NCI-H446 (cell line): ENCODE measurements around the gene PDZK1.
"Not testable (repeated sequence)": the region's sequence is repeated elsewhere in the genome, so short reads cannot be mapped to it uniquely, and the experiment has no call there.

Experiments
- DNase-seq, 2 experiments: peaks; one replicate each; lab custom pipeline; 2025; lab: John Stamatoyannopoulos, UW

Gene PDZK1

DNA sequence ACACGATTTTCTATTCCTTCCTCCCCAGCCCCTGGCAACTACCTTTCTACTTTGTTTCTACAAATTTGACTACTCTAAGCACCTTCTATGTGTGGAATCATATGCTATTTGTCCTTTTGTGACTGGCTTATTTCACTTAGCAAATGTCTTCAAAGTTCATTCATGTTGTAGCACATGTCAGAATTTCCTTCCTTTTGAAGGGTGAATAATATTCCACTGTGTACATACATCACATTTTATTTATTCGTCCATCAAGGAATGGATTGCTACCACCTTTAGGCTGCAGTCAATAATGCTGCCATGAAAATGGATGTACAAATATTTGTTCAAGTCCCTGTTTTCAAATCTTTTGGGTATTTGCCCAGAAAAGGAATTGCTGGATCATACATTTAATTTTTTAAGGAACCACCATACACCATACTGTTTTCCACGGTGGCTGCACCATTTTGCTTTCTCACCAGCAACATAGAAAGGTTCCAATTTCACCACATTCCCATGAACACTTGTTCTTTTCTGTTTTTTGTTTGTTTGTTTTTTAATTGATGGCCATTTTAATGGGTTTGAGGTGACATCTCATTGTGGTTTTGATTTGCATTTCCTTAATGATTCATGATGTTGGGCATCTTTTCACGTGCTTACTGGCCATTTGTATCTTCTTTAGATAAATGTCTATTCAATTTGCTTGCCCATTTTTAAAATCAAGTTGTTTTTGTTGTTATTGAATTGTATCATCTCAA, 3.3 kb upstream of the PDZK1 start:
- no peak for DNase-seq

DNA sequence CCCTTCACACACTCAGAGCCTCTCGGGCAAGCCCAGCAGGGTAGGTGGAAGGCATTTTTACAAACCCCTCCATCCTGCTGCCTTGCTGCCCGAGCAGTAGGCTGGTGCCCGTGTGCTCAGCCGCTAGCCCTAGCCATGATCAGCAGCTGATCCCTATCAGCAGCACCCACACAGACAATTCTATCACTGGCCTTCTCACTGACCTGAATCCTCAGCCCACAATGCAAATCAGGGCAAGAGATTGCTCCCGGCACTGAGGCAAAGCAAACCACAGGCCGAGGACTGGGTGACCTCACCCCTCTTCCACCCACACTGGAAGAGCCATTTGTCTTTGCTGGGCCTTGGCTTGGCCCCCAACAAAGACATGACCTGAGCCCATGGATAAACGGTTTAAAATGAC, 895 bp upstream of the PDZK1 start:
- DNase-seq, result no peak

- DNase-seq, result no peak
Measured at GRCh38 chr1:145706086-145706664, 993 bp downstream of the PDZK1 start.

- DNase-seq, result no peak
Measured at GRCh38 chr1:145705622-145706021, 1.5 kb downstream of the PDZK1 start.

- DNase-seq, result no peak
Measured at GRCh38 chr1:145702826-145703225, 4.3 kb downstream of the PDZK1 start.

DNA sequence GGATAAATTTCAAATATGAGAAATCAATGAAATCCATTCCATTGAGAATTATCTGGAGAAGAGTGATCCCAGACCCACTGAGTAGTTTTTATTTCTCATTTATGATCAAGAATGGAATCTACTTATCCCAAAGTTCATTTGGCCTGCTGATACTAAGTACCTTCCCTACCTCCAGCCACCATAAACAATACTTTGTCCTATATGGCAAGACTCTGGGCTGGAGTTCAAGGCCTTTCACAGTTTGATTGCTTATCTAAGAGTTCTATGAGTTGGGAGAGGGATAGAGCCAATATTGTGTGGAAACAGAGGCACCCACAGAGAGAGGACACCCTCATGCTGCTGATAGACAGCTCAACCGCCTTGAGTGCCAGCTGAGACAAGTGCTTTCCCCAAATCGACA, 5.1 kb downstream of the PDZK1 start:
- no peak for DNase-seq

DNA sequence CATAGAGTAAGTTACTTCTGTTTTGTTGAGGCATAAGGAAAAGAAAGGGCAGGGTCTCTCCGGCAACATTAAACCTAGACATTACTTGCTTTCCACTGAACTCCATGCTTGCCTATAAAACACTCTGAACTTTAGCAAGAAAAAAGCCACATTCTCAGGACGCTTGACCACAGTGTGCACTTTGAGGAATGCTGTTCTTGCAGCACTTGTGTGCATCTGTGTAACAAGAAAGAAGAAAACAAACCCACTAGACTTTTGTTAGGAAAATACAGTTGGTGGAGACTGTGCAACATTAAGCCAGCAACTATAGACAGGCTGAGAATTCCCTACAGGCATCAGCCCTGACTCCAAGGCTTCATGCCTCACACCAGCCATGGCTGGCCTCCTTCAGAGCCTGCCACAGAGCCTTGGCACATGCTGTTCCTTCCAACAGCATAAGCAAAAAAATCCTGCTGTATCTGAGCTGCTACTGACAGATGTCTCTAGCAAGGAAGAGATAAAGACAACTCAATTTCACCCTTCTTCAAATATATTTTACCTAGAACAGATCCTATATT, 5.8 kb downstream of the PDZK1 start:
- DNase-seq, result no peak

GRCh38 chr1:145696630-145696960, 10.6 kb downstream of the PDZK1 start:
- no peak for DNase-seq

- no peak for DNase-seq
Measured at GRCh38 chr1:145695821-145696629, 11.1 kb downstream of the PDZK1 start.

DNA sequence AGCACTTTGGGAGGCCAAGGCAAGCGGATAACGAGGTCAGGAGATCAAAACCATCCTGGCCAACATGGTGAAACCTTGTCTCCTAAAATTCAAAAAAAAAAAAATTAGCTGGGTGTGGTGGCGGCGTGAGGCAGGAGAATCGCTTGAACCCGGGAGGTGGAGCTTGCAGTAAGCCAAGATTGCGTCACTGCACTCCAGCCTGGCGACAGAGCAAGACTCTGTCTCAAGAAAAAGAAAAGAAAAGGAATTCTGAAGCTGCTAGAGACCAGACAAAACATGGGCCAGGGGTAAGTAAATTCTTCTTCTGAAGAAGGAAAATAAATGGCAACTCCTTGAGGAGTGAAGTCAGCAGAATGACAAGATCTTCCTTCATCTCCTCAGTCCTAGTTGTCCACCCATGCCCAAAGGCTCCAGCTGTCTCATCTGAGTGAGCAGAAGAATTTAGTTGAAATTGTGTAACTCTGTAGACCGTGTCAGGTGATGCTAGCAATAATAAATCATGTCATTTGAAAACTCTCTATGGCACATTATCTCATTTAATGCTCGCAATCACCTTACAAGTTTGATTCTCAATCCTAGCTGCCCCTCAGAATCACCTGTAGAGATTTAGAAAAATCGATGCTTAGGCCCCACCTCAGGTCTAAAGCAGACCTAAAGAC, 14.3 kb downstream of the PDZK1 start:
- DNase-seq, result no peak

GRCh38 chr1:145690587-145691558, 16.3 kb downstream of the PDZK1 start:
- no peak for DNase-seq

- DNase-seq, result no peak
Measured at GRCh38 chr1:145689922-145690321, 17.2 kb downstream of the PDZK1 start.

DNA sequence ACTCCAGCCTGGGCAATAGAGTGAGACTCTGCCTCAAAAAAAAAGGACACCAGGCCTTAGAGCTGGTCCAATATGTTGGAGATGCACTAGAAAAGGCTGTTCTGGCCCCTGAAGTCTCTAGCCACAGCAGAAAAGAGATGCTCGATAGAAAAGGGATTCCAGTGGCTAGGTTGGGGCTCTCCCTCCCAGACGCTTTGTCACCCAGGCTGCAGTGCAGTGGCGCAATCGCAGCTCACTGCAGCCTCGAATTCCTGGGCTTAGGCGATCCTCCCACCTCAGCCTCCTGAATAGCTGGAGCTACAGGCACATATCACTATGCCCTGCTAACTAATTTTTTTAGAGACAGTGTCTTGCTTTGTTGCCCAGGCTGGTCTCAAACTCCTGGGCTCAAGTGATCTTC, 18.2 kb downstream of the PDZK1 start:
- DNase-seq, result no peak

- no peak for DNase-seq
Measured at GRCh38 chr1:145688328-145688727, 18.8 kb downstream of the PDZK1 start.

GRCh38 chr1:145686078-145686477, 21.1 kb downstream of the PDZK1 start:
- DNase-seq, result not testable (repeated sequence)

- DNase-seq, result not testable (repeated sequence)
Measured at GRCh38 chr1:145684858-145685257, 22.3 kb downstream of the PDZK1 start.

GRCh38 chr1:145673217-145673616, 34.0 kb downstream of the PDZK1 start:
- DNase-seq, result not testable (repeated sequence)

DNA sequence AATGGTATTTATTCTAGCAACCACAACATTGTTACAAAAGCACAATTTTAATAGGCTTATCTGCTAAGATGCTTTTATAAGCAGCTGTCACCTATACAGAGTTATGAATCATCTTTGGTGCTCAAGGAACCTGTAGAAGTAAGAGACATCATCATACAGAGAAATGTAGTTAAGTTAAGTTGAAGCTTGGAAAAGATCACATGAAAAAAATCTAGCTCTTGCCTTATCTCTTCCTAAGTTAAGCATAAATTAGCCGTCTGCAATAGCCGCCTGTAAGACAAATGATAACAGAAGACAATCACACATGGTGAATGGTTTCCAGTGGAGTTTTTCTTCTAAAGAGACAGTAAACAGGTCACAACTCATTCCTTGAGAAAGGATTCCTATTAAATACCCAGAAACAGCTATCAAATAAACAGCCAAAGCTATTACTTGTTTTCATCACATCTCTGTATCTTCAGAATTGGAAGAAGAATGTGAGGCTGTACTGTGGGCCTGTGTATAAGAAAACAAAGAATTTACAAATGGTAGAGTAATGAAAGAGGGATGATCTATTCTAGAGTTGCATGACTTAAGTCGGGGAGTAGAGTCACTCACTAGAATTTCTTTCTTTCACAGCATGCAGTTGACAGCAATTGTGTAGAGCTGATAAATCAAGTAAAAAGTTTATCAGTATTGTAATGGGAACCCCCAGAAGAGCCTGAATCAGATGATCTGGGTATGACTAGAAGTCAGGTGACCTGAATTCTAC, 36.0 kb downstream of the PDZK1 start:
- not testable (repeated sequence) for DNase-seq

DNA sequence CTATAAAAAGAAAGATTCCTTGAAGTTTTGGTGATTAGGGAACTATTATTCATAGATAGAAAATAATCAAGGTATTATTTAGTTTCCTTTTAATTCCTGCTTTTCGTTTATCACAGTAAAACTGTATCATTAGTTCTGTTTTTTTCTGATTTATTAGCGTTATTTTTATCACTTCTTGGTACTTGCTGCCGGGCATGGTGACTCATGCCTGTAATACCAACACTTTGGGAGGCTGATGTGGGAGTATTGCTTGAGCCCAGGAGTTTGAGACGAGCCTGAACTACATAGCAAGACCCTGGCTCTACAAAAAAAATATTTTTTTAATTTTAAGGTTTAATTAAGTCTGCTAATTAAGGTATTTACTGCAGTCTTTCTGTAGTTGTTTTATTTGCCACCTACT, 42.2 kb downstream of the PDZK1 start:
- DNase-seq, result not testable (repeated sequence)

DNA sequence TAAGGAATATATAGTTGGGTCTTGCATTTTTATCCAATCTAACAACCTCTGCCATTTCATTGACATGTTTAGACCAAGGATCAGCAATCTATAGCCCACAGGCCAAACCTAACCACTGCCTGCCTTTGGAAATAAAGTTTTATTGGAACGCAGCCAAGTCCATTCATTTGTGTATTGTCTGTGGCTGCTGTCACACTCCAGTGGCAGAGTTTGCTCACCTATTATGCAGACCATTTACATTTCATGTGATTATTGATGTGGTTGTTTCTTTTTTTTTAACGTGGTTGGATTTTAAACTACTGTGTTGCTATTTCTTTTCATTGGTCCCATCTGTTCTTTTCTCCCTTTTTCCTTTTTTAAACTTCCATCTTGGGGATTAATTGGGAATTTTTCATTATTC, 44.7 kb downstream of the PDZK1 start:
- DNase-seq, result not testable (repeated sequence)
